GM18508 (cell line): ENCODE data around the gene SYCP2.

ENCODE experiments used
- ATAC-seq: cut with Tn5 transposase; IDR thresholded peaks from one replicate; pipeline ENCODE4 v1.9.1; 2021; ENCODE audit warnings: moderate number of reproducible peaks; ENCODE audit not compliant: insufficient read depth, unreplicated experiment

SYCP2 gene

DNA sequence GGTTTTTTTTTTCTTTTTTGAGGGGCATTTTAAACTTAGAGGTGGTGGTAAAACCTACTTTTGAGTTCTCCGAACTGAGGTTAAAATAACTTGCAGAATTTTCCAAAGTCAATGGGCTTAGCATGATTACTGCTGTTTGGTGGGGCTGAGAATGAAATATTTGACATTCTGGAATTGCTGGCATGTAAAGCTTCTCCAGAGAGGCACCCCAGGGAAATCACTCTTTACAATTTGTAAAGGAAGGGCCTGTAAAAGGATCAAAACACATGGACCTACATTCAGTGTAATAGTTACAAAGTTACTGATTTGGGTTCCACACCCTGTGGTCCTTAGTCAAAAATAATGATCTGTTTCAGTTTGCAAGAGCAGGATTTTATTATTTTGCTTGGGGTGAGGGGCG lies 12.3 kb upstream of the SYCP2 start:
- no peak for ATAC-seq

DNA sequence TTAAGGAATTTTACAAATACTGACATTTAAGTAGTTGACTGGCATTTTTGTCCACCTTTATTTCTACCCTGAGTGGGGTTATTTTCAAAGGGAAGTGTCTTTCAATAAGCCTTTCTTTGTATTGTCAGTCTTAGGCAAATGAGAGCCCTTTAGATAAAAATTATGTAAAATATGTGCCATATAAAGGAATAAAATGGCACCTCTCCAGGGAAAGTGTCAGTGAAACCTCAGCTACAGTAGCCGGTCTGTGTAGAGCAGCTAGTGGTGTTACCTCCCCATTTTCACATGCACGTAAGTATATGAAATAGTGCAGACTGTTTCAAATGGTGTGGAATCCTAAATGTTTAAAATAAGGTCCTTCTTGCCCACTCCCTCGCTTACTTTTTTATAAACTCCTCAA lies 11.7 kb upstream of the SYCP2 start:
- no peak for ATAC-seq

DNA sequence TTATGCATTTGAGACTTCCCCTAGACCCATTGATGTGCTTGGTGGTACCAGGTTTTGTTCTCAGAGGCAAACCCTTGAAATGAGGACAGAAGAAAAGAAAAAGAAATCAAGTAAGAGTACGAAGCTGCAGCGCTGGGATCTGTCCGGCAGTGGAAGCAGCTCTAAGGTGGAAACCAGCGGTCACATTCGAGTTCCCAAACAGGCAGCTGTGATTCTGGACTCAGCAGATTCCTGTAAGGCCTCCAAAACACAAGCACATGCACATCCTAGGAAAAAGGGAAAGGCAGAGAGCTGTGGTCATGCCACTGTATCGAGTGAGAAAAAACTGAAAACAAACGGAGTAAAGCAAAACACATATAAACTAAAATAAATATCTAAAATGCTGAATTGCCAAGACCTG lies 11.3 kb upstream of the SYCP2 start:
- no peak for ATAC-seq

DNA sequence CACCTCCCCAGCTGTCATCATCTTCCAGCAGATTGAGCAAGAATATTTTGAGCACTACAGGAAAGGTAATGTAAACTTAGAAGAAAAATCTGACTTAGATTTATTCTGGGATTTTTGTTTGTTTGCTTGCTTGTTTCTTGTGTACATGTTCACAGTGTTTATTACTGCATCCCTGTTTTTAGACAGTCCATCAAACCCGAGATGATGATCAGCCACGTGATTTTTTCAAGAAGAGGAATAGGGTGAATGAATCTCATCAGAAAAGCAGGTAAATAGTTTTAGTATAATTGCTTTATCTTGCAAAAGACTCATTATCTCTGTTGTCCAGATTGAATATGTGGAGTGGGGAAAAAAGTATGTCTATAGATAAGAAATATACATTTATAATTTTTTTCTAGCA lies 8.8 kb upstream of the SYCP2 start:
- ATAC-seq, result no peak

DNA sequence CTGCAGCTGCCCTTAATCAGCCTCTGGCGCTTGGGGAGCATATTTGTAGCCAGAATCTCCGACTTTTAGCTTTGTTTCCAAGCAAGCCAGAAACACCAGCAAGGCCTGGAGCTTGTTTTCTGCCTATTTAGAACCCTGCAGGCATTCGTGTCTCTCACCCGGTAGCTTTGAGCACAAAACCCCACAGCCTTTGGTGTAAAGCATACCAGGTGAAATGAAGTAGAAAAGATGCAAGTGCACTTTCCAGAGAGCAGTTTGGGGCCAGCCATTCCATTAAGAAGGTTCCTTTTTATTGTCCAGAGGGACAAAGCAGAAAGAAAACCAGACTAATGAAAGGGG lies 7.5 kb upstream of the SYCP2 start:
- no peak for ATAC-seq

DNA sequence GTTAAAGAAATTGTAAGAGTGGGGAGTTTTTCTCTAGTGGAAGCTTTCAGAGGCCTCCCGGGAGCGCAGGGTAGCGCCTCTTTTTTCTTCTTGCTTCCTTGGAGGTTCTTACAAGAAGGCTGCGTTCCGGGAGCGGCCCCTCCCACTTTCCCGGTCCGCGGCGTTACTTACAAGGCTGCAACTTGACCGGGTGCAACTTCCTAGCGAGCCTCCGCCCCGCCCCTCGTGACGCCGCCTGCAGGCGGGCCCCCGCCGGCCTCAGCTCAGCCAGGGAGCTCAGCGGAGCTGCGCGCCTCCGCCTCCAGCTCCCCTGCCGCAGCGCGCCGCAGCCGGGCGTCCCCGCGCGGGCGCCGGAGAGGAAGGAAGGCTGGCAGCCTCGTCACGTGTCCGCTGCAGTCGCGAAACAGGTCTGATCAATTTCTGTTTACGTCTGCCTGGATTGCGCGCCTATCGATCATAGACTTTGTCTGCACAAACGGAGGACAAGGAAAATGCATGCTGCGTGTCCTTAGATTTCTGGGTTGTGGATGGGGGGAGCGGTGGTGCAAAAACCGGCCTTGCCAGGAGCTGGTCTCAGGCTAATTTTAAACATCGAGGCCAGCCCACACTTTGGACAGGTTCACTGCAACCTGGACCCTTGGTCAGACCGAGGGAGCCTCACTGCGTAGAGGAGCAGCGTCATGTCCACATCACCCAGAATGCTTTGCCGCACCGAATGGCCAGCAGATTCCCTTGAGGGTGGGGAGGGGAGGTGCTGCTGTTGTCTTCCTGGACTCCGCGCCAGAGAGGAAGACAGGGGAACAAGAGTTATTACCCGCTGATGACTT lies 6.9 kb upstream of the SYCP2 start, which contains the start of the genes FAM217B and PPP1R3D:
TSS of gene FAM217B (plus strand) at position 261 of the 827 bp plus-strand sequence. CDS start 3,555 bp downstream, outside the sequence.
TSS of gene PPP1R3D (minus strand) at position 177 of the 827 bp plus-strand sequence. CDS start 374 bp downstream, outside the sequence.
- ATAC-seq, result peak; percentile 65

DNA sequence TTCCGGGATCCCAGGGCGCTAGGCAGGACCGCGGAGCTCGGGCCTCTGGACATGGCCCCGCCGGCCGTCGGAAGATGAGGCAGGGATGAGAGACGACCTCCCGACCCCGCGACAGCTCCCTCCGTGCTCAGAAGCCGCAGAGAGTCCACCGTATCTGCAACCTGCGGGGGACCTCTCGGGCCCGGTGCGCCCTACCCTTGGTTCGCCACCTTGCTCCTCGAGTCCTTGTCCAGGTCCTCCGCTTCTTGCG lies 6.4 kb upstream of the SYCP2 start:
- peak; percentile 19 for ATAC-seq

DNA sequence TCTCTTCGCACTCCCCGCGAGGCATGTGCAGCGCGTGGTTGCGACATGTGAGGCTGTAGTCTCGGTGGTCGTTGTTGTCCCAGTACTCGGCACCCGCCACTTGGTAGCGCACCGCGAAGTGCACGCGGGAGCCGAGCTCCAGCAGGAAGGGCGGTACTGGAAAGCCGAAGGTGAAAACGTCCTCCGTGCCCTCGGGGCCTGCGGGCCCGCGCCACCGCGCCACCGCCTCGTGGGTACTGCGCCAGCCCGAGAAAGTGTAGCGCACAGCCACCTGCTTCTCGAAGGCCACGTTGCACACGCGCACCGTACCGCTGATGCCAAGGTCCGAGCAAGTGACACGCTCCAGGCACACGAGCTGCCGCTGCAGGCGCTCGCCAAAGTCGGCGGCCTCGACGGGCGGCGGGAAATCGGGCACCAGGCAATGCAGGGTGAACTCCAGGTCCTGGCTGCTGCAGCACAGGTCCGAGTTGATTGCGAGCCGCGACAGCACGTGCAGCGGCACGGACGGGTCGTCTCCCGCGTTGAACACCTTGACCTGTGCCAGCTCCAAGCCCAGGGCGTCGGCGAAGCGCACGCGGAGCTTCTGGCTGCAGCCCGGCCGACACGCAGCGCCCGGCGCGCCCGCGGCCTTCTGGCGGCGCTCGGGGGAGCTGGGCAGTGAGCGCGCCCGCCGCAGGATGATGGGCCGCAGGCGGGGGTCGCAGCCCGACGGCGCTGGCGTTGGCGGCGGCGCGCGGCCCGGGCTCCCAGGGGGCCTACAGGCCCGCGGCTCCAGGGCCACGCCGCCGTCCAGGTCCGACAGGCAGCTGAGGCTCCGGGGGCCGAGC lies 5.8 kb upstream of the SYCP2 start:
- ATAC-seq, result no peak

DNA sequence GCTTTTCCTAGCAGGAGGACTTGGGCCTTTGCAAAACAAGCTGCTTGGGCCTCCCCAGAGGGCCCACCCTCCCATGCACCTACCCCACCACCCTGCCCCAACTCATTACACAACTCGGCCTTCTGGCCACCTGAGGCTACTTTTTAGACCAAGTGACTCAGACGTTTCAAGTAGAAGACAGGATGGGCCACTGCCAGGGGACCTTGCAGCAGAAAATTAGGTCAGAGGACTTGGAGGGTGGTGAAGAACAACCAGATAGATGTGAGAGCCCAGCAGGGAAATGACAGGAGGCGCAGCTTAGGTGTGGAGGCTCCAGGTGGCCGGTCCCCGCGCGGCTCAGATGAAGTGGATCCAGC lies 5.2 kb upstream of the SYCP2 start:
- no peak for ATAC-seq

DNA sequence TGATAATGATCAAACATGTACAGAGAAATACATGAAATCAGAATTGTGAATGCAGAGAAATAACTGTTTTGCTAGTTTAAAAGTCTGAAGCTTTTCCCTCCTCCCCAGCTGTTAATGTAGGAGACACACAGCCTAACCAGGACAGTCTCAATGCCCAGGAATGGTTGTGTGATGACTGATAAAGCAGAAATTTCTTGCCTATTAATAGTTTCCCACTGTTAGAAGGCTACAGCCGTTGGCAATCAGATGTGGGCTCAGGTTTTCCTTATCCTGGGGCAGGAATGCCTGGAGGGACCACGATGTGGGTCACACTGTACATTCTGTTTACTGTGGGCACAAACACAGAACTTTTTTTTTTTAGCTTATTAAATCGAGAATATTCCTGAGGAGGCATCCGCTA lies 4.8 kb upstream of the SYCP2 start:
- no peak for ATAC-seq

DNA sequence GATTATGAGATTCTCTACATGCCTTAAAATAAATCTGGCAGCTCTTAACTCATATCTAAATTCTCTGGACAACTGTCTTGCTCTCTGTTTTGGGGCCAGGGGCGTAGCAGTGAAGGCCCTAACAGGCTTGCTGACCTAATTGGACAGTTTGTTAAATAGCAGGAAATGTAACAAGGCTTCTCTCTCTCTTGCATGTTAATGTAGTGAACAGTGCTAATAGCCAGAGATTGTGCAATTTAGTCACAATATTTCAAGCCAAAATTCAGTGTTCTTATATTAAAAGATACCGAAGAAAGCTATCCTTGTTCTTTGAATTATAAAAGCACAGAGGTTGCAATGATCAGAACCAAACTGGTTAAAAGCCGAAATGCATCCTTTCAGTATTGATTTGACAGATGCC lies 3.7 kb upstream of the SYCP2 start:
- ATAC-seq, result no peak

DNA sequence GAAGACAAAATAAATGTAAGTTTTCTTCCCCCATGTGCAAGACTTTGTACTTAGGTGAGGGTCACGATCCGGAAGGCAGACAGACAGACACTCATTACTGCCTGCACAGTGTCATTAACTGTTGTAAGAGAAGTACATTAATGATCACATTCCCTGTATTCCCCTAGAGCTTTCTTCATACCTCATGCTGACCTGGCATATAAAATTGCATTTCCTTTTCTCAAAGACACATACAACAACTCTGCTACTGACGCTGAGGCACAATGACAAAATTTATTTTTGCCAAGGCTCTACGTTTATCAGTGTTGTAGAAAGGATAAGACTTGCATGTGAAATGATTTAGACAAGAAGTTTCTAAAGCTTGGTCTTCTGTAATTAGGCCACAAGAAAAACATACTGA lies 3.0 kb upstream of the SYCP2 start:
- ATAC-seq, result no peak

DNA sequence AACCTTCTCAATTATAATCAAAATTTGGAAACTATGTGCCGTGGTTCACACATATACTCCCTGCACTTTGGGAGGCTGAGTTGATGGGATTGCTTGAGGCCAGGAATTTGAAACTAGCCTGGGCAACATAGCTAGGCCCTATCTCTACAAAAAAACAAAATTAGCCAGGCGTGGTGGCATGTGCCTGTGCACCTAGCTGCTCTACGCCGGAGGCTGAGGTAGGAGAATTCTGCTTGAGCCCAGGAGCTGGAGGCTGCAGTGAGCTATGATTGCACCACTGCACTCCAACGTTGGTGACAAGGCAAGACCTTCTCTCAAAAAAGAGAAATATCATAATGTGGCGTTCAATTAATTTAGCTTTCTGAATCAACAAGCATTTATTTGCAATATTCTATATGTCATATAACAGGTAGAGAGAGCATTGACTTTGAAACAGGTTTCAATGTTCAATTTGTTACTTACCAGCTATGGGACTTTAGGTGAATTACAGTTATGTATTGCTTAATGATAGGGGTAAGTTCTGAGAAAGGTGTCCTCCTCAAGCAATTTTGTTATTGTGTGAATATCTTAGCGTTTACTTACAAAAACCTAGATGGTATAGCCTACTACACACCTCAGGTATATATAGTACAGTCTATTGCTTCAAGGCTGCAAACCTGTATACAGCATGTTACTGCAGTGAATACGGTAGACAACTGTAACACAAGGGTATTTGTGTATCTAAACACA lies 2.2 kb upstream of the SYCP2 start:
- no peak for ATAC-seq

DNA sequence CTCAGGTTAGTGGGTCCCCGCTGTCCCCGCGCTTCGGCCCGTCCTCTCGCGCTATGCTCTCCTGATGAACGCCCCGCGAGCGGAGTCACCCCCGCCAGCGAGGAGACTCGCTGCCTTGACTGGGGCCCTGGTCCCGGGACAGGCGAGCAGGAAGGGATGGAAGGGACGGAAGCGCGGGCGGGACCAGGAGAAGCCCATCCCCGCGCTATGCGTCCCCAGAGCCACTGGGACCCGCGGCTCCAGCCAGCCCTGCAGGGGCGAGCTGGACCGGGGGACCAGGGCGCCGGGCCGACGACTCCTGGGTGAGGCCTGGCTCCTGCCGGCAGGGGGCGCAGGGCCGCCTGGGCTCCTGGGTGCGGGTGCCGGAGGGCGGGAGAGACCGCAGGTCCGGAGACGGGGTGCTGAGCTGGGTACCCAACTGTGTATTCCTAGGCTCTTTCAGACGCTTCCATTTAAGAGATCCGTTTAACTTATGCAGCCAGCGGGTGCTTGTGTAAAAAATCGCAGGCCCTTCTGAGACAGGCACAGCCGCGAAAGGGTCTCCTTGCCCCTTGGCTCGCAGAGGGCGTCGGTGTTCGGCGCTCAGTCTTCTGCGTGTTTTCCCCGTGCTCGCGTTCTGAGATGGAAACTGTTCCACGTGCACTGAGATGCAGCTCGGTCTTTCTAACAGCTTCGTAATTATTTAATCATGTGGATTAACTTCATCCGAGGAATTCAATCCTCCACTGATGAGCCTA lies 580 bp upstream of the SYCP2 start:
- ATAC-seq, result no peak

DNA sequence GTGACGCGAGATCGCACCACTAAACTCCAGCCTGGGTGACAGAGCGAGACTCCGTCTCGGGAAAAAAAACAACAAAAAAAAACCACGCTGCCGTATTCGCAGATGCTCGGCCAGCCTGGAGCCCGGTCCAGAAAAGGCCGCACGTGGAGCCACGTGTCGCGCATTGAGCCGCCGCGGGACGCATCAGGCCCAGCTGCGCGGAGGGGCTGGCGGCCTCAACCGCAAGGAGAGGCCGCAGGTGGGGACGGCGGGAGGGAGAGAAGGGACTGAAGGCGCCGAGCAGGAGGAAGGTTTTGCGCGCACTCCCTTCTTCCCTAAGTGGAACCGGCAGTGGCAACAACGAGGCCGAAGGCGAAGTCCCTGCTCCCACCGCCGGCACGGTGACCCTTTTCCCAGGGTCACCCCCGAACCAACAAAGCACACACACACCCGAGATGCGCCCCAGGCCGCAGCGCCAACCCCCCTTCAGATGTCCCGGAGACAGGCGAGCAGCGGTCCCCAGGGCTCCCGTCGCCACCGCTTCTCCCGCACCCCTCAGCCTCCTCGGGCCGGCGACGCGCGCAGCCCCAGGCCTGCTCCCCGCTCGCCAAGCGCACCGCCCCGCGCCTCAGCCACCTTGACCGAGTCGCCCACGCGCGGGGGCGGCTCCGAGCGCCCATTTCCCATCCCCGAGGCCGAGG lies 681 bp downstream of the SYCP2 start:
- ATAC-seq, result no peak

DNA sequence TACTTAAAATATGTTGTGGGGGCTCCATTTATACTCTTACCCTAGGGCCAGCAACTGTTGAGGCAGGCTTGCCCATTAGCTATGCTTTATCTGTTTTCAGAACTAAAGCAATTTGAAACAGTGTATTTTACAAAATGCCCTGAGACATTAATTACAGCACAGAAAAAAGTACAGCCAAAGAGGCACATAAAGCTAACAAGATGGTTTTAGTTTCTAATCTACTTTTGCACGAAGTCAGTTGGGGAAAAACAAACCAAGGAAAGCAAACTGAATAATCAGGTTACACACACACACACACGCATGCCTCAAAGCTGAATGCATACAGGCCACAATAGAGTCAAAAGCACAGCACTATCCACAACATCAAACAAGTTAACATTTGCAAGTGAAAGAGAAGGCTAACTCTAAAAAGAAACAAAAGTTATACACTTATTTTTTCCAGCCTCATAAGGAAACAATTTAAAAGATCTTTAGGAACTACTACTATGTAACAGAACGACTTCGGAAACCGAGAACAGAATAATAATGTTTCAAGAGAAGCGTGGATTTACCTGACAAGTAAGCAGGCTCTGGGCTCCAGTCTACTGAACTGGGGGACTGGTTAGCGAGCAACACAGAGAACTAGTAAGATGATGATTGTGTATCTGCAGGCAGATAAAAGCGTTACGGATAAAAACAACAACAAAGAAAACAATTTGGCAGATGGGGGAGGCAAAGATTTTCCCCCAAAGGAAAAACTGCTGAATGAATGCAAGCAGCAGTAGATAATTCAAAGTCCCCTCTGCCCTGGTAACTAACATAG lies 1.7 kb downstream of the SYCP2 start:
- ATAC-seq, result no peak

DNA sequence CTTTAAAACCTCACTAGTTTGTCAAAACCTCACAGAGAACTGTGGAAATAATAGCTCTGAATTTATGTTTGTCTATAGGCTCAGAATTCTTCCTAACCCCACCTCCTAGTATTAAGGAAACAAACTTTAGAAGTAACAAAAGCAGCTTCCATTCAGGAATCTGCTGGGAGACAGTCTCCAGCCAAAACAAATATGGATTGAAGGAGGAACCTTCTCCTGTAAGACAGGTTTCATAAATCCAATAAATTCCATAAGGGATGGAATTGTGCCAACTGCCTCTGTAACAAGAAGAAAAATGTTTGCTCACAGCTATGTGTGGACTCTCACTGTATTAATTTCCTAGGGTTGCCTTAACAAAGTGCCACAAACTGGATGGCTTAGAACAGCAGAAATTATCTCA lies 7.5 kb downstream of the SYCP2 start:
- ATAC-seq, result no peak

DNA sequence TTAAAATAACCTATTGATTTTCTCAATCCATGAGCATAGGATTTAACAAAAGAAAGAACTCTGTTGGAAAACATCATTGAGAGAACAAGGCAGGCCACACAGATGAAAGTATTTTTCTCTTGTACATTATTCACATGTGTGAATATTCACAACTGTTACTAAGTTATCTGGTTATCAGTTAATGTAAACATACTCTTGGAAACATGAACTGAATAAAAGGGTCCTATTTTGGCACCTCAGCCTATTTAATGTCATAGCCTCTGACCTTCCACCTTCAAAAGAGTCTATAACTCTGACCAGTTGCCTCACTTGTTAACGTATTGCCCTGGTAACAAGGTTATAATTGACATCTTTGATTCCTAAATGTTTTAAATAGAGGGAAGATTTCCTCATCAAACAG lies 8.1 kb downstream of the SYCP2 start:
- no peak for ATAC-seq

DNA sequence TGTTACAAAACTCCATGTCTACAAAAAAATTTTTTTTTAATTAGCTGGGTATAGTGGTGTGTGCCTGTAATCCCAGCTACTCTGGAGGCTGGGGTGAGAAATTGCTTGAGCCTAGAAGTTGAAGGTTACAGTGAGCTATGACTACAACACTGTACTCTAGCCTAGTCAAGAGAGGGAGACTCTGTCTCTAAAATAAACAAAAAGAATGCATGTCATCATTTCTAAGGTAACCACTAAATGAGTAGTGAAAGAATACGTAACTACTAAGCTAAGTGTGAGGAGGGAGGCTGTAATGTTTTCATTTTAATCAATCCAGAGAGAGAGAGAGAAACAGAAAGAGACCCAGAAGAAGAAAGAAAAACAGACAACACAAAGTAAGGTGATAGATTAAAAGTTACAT lies 9.9 kb downstream of the SYCP2 start:
- no peak for ATAC-seq
